HG02870 (cell line): Measurements from ENCODE around the gene TAF11L8.
"Not testable (repeated sequence)": the region's sequence is repeated elsewhere in the genome, so short reads cannot be mapped to it uniquely, and the experiment has no call there.

Experiments used
- ATAC-seq: cut with Tn5 transposase; IDR thresholded peaks from one replicate; pipeline ENCODE4 v1.9.1; 2021; ENCODE audit warnings: mild to moderate bottlenecking, moderate library complexity; ENCODE audit not compliant: unreplicated experiment

Gene TAF11L8

GRCh38 chr5:17590860-17591259 is at the start of gene TAF11L8:
TSS of gene TAF11L8 (minus strand) at chr5:17590960.
- ATAC-seq = not testable (repeated sequence)

GRCh38 chr5:17634160-17634559 is 43.4 kb upstream of the TAF11L8 start, which contains the start of gene TAF11L14:
TSS of gene TAF11L14 (plus strand) at chr5:17634460.
- ATAC-seq = no peak

GRCh38 chr5:17631788-17632187 is 41.0 kb upstream of the TAF11L8 start, which contains the start of gene TAF11L13:
TSS of gene TAF11L13 (plus strand) at chr5:17632088.
- not testable (repeated sequence) for ATAC-seq

- no peak for ATAC-seq
Measured at GRCh38 chr5:17625686-17626085, 34.9 kb upstream of the TAF11L8 start.

- no peak for ATAC-seq
Measured at GRCh38 chr5:17620627-17621026, 29.9 kb upstream of the TAF11L8 start.

GRCh38 chr5:17619354-17619753 is 28.6 kb upstream of the TAF11L8 start:
- ATAC-seq = no peak

GRCh38 chr5:17614872-17615605 is 24.3 kb upstream of the TAF11L8 start:
- ATAC-seq = no peak

GRCh38 chr5:17610092-17610491 is 19.3 kb upstream of the TAF11L8 start, which contains the start of gene TAF11L12:
TSS of gene TAF11L12 (plus strand) at chr5:17610392.
- ATAC-seq = not testable (repeated sequence)

GRCh38 chr5:17607461-17607860 is 16.7 kb upstream of the TAF11L8 start:
- not testable (repeated sequence) for ATAC-seq

GRCh38 chr5:17604951-17605350 is 14.2 kb upstream of the TAF11L8 start:
- no peak for ATAC-seq

GRCh38 chr5:17603880-17604279 is 13.1 kb upstream of the TAF11L8 start, which contains the start of gene TAF11L11:
TSS of gene TAF11L11 (plus strand) at chr5:17604183.
- ATAC-seq = not testable (repeated sequence)

- not testable (repeated sequence) for ATAC-seq
Measured at GRCh38 chr5:17597728-17598127, 7.0 kb upstream of the TAF11L8 start, which contains the start of gene TAF11L10. TSS of gene TAF11L10 (minus strand) at chr5:17597828.

- not testable (repeated sequence) for ATAC-seq
Measured at GRCh38 chr5:17594255-17594654, 3.5 kb upstream of the TAF11L8 start, which contains the start of gene TAF11L9. TSS of gene TAF11L9 (minus strand) at chr5:17594394.

GRCh38 chr5:17585658-17586057 is 5.1 kb downstream of the TAF11L8 start, which contains the start of gene TAF11L7:
TSS of gene TAF11L7 (minus strand) at chr5:17585758.
- ATAC-seq = not testable (repeated sequence)
